Airway epithelial cell (primary cell): Measurements from ENCODE around the gene ZSCAN4. TPM values are rescaled to one million over a fixed set of nuclear protein-coding genes. Genes with fewer than 3 reads are reported as not detected.

Source experiments
- total RNA-seq: library from RNA; depleted of rRNA; stranded (reverse); fragments of >200 nt; gene quantifications from 2 replicates; pipeline ENCODE4 v1.2.3, GENCODE V29; 2015

The ZSCAN4 gene, protein sequence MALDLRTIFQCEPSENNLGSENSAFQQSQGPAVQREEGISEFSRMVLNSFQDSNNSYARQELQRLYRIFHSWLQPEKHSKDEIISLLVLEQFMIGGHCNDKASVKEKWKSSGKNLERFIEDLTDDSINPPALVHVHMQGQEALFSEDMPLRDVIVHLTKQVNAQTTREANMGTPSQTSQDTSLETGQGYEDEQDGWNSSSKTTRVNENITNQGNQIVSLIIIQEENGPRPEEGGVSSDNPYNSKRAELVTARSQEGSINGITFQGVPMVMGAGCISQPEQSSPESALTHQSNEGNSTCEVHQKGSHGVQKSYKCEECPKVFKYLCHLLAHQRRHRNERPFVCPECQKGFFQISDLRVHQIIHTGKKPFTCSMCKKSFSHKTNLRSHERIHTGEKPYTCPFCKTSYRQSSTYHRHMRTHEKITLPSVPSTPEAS
- total RNA-seq, result not detected in 2 replicates

GRCh38 chr19:57668635-57669034 lies at the start of gene ZSCAN4:
TSS of gene ZSCAN4 (plus strand) at chr19:57668935. CDS start at chr19:57676146, 7,211 bp downstream.

DNA sequence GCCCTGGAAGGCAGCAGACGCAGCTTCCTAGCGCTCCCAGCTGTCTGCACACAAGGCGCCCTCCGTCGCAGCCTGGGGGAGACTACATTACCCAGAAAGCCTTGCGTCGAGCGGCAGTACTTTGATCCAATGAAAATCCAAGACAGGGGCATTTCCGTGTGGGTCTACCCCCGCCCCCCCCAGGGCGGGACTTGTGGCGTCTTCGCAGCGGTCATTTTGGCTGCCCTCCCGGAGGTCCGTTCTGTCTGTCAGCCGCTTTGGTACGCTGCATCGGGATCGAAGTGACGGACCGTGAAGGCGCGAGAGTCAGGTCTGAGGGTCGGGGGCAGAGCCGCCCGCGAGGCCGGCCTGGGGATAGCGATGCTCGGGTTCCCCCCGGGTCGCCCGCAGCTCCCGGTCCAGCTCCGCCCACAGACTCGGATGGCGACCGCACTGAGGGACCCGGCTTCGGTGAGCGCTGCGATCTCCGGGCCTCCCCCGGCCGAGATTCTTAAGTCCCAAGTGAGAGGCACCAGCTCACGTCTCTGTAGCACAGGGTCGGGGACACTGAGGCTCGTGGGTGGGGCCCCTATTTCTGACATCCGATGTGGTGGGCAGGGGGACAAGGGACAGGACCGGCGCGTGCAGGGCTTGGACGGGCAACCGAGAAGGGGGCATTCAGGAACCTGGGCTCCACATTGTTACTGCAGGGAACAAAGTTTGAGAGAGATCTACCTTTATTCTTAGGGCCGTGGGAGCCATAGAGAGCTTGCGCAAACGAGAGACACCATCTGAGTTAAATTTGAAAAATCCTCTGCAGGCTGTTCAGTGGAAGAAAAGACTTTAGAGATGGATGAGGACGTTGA lies 35.5 kb upstream of the ZSCAN4 start, which contains the start of gene ZNF211:
TSS of gene ZNF211 (plus strand) at position 182 of the 845 bp plus-strand sequence. CDS start at position 361, 179 bp downstream.

DNA sequence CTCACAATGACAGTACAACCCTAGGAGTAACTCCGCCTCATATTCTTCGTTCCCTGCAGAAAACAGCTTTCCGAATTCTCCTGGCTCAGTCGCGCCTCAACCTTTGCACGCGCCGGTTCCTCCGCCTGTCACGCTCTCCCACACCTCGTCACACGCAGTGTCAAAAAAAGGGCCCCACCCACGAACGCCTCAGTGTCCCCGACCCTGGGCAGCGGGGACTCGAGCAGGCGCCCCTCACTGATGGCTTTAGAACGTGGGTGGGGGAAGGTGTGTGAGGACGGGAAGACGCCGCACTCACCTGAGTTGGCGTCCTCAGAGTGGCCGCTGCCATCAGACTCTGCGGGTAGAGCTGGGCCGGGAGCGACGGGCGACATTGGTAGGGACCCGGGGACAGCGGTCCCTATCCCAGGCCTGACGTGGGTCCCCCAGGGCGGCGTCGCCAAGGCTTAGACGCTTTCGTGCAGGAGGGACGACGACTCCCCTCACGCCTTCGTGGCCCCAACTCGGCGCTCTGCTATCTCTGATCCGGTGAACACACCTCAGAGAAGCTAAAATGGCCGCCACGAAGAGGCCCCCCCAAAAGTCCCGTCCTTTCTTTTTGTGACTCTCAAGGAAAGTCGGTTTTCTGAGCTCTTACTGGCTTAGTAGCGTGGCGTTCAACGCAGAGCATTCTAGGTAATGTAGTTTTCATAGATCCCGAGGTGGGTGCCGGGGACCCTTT lies 40.1 kb downstream of the ZSCAN4 start, which contains the start of gene ZNF154:
TSS of gene ZNF154 (minus strand) at position 564 of the 721 bp plus-strand sequence. CDS start at position 331, 233 bp downstream.

Other genes with a start within 250 kb of the ZSCAN4 start
- gene ZNF749, start 233.6 kb upstream of the ZSCAN4 start, total RNA-seq, result 10.6 and 17.5 TPM in 2 replicates
- gene VN1R1, start 211.8 kb upstream of the ZSCAN4 start, total RNA-seq, result 0.28 and 0.33 TPM in 2 replicates
- 6.4 and 11.4 TPM in 2 replicates for gene ZNF772, start 191.4 kb upstream of the ZSCAN4 start, total RNA-seq
- gene ZNF419, start 181.2 kb upstream of the ZSCAN4 start, total RNA-seq, result 5.9 and 7.2 TPM in 2 replicates
- gene ZNF773, start 169.0 kb upstream of the ZSCAN4 start, total RNA-seq, result 6.2 and 6.9 TPM in 2 replicates
- 2.9 and 3.9 TPM in 2 replicates for gene ZNF549, start 141.6 kb upstream of the ZSCAN4 start, total RNA-seq
- 4.7 TPM in 2 replicates for gene ZNF550, start 109.1 kb upstream of the ZSCAN4 start, total RNA-seq
- 4.8 and 5.1 TPM in 2 replicates for gene ZNF416, start 90.0 kb upstream of the ZSCAN4 start, total RNA-seq
- gene ZIK1, start 84.8 kb upstream of the ZSCAN4 start, total RNA-seq, result 3.3 and 3.9 TPM in 2 replicates
- gene ZNF530, start 69.0 kb upstream of the ZSCAN4 start, total RNA-seq, result 3.9 and 4.8 TPM in 2 replicates
- 14.6 and 32.0 TPM in 2 replicates for gene ZNF134, start 54.7 kb upstream of the ZSCAN4 start, total RNA-seq
- gene ZNF211, start 35.8 kb upstream of the ZSCAN4 start, total RNA-seq, result 8.5 and 9.7 TPM in 2 replicates
- 3.3 and 7.1 TPM in 2 replicates for gene ZNF551, start 13.0 kb downstream of the ZSCAN4 start, total RNA-seq
- gene ZNF154, start 40.3 kb downstream of the ZSCAN4 start, total RNA-seq, result 0.28 and 0.85 TPM in 2 replicates
- gene ZNF671, start 58.7 kb downstream of the ZSCAN4 start, total RNA-seq, result 1.8 and 2.8 TPM in 2 replicates
- gene ZNF776, start 77.9 kb downstream of the ZSCAN4 start, total RNA-seq, result 3.1 and 5.6 TPM in 2 replicates
- gene ZNF586, start 100.7 kb downstream of the ZSCAN4 start, total RNA-seq, result 9.7 and 17.6 TPM in 2 replicates
- gene ZNF552, start 146.0 kb downstream of the ZSCAN4 start, total RNA-seq, result 5.3 and 8.7 TPM in 2 replicates
- gene ZNF587B, start 161.4 kb downstream of the ZSCAN4 start, total RNA-seq, result 11.4 and 12.8 TPM in 2 replicates
- 9.0 and 9.9 TPM in 2 replicates for gene ZNF587, start 180.9 kb downstream of the ZSCAN4 start, total RNA-seq
- gene ZNF814, start 220.1 kb downstream of the ZSCAN4 start, total RNA-seq, result 4.2 and 8.0 TPM in 2 replicates
- gene ZNF417, start 247.7 kb downstream of the ZSCAN4 start, total RNA-seq, result 3.9 and 4.6 TPM in 2 replicates